OCI-LY7 (cell line): Measurements from ENCODE around the gene MPV17L2. TPM values are rescaled to one million over a fixed set of nuclear protein-coding genes. Genes with fewer than 3 reads are reported as not detected.

Source experiments
- BruUV-seq: library from RNA; stranded (reverse); fragments of 400-500 nt; replicated peaks from 2 replicates; lab custom pipeline; 2021; lab: Mats Ljungman, UMichigan
- CTCF ChIA-PET: fragments of 300-600 bp; sonication (Branson Sonifier 250); formaldehyde crosslinking; loops from one replicate; lab custom pipeline; 2022; ENCODE audit warnings: antibody characterized with exemption; ENCODE audit not compliant: unreplicated experiment; lab: Charles Lee
- POLR2A ChIA-PET: fragments of 300-600 bp; sonication (Branson Sonifier 250); formaldehyde crosslinking; loops from one replicate; lab custom pipeline; 2022; ENCODE audit warnings: antibody characterized with exemption; lab: Charles Lee
- DNase-seq: peaks from one replicate; pipeline ENCODE4 v3.0.0-alpha.2; 2015; ENCODE audit warnings: low spot score
- H2AFZ ChIP-seq: fragments of 200-600 bp; sonication (generic), shearing (Covaris generic); 2 replicates; pipeline ENCODE4 v1.6.1; 2014; ENCODE audit warnings: mild to moderate bottlenecking, antibody characterized with exemption, low read length, moderate library complexity
- H3K27ac ChIP-seq: fragments of 200-600 bp; sonication (generic); 2 replicates; pipeline ENCODE4 v1.5.1; 2014; ENCODE audit warnings: mixed run types, low read depth, mild to moderate bottlenecking, moderate library complexity, low read length, inconsistent platforms; ENCODE audit not compliant: poor library complexity, severe bottlenecking
- H3K36me3 ChIP-seq: fragments of 200-600 bp; sonication (generic); 2 replicates; pipeline ENCODE4 v1.6.1; 2014; ENCODE audit warnings: mild to moderate bottlenecking, antibody characterized with exemption, low read length, moderate library complexity, mixed read lengths; ENCODE audit not compliant: insufficient read depth
- H3K4me1 ChIP-seq: fragments of 200-600 bp; sonication (generic); 2 replicates; pipeline ENCODE4 v1.5.1; 2014; ENCODE audit warnings: mild to moderate bottlenecking, low read length; ENCODE audit not compliant: insufficient read depth, poor library complexity, severe bottlenecking
- H3K4me2 ChIP-seq: fragments of 200-600 bp; sonication (generic); 2 replicates; pipeline ENCODE4 v1.6.1; 2014; ENCODE audit warnings: mild to moderate bottlenecking, low read length
- H3K4me3 ChIP-seq: fragments of 200-600 bp; sonication (generic); 2 replicates; pipeline ENCODE4 v1.5.1; 2014; ENCODE audit warnings: mild to moderate bottlenecking, low read depth, low read length; ENCODE audit not compliant: poor library complexity, severe bottlenecking
- H3K79me2 ChIP-seq: fragments of 200-600 bp; sonication (generic); 2 replicates; pipeline ENCODE4 v1.6.1; 2016; ENCODE audit warnings: low read depth, mild to moderate bottlenecking, low read length, moderate library complexity, mixed read lengths; ENCODE audit not compliant: insufficient read depth
- H3K9me2 ChIP-seq: fragments of 200-600 bp; sonication (generic); 2 replicates; pipeline ENCODE4 v1.6.1; 2016; ENCODE audit warnings: mild to moderate bottlenecking, low read length, mixed read lengths; ENCODE audit not compliant: insufficient read depth
- H3K9me3 ChIP-seq: fragments of 200-600 bp; sonication (generic); 2 replicates; pipeline ENCODE4 v1.6.1; 2014; ENCODE audit warnings: mild to moderate bottlenecking, mixed run types, low read length, mixed read lengths
- H4K20me1 ChIP-seq: fragments of 200-600 bp; sonication (generic); 2 replicates; pipeline ENCODE4 v1.6.1; 2014; ENCODE audit warnings: mild to moderate bottlenecking, antibody characterized with exemption, low read length, moderate library complexity, mixed read lengths; ENCODE audit not compliant: insufficient read depth
- CTCF ChIP-seq: fragments of 200-600 bp; sonication (generic); conservative IDR thresholded peaks from 2 replicates; pipeline ENCODE4 v1.5.1; 2014; ENCODE audit warnings: mild to moderate bottlenecking, antibody characterized with exemption, low read length, moderate library complexity, mixed read lengths
- EZH2phosphoT487 ChIP-seq: fragments of 200-600 bp; sonication (generic); IDR thresholded peaks from 2 replicates; pipeline ENCODE4 v1.6.1; 2018; ENCODE audit warnings: low read depth, borderline replicate concordance, mild to moderate bottlenecking, mixed run types, antibody characterized with exemption, low read length, moderate library complexity, mixed read lengths
- intact Hi-C: fragments of 100-400 bp; cut with micrococcal nuclease; formaldehyde crosslinking; loops from one replicate; pipeline ENCODE4 v1.10.0; 2022; ENCODE audit not compliant: unreplicated experiment
- total RNA-seq, 2 experiments: library from RNA; depleted of rRNA in 1 of 2; stranded (reverse); fragments of >200 nt in 1 of 2; shearing (Covaris generic) in 1 of 2; gene quantifications; 2 replicates each; pipeline ENCODE4 v1.2.3, GENCODE V29; 2014 to 2022

MPV17L2 gene
- total RNA-seq, 2 experiments from 2014 or later: 22.6 to 23.7 TPM

GRCh38 chr19:18227781-18228271 is 34.8 kb downstream of the MPV17L2 start:
- CTCF ChIA-PET: no interaction called here
- intact Hi-C loops: loop anchor here (2.0 kb wide), 1 partner anchor 23 kb away; no protein-coding TSS in a partner anchor
- no TSS peak for BruUV-seq

GRCh38 chr19:18229474-18229873 is 36.5 kb downstream of the MPV17L2 start:
- H3K4me1 ChIP-seq: peaks cover 64% of the 10 kb centered on the region
- H3K36me3 ChIP-seq: no peaks in the 10 kb centered on the region
- H3K4me2 ChIP-seq: no peak overlapping the region
- BruUV-seq: no TSS peak
- H3K9me2 ChIP-seq: no peaks in the 10 kb centered on the region
- CTCF ChIA-PET: no interaction called here
- no peak for DNase-seq
- H3K9me3 ChIP-seq: no peaks in the 10 kb centered on the region
- no peaks in the 10 kb centered on the region for H4K20me1 ChIP-seq
- no peak overlapping the region for H3K27ac ChIP-seq
- POLR2A ChIA-PET: interaction anchor here (0.7 kb wide), 1 partner anchor 14 kb away, joined by 3 read pairs; no protein-coding TSS in a partner anchor
- no peaks in the 10 kb centered on the region for H3K79me2 ChIP-seq
- H3K4me3 ChIP-seq: no peak overlapping the region
- no peak overlapping the region for H2AFZ ChIP-seq
- intact Hi-C loops: loop anchor here (2.0 kb wide), 1 partner anchor 21 kb away; no protein-coding TSS in a partner anchor
- peak; percentile 76 for TF ChIP-seq CTCF
- TF ChIP-seq EZH2phosphoT487: no peak

More at GRCh38 chr19:18227781-18228271, 34.8 kb downstream of the MPV17L2 start:
- H3K4me3 ChIP-seq: no peak overlapping the region
- TF ChIP-seq EZH2phosphoT487 (no peak), CTCF (no peak)
- no peaks in the 10 kb centered on the region for H3K9me2 ChIP-seq
- H3K27ac ChIP-seq: peak overlapping the region; percentile 16
- no peaks in the 10 kb centered on the region for H4K20me1 ChIP-seq
- H3K79me2 ChIP-seq: no peaks in the 10 kb centered on the region
- no peaks in the 10 kb centered on the region for H3K36me3 ChIP-seq
- POLR2A ChIA-PET: no interaction called here
- H3K9me3 ChIP-seq: no peaks in the 10 kb centered on the region
- peak overlapping the region; percentile 55 for H3K4me2 ChIP-seq
- DNase-seq: peak; percentile 67
- no peak overlapping the region for H2AFZ ChIP-seq
- H3K4me1 ChIP-seq: peaks cover 68% of the 10 kb centered on the region

GRCh38 chr19:18229915-18230314 is 36.9 kb downstream of the MPV17L2 start:
- TF ChIP-seq EZH2phosphoT487 (no peak), CTCF (no peak)

More at GRCh38 chr19:18229915-18230314, 36.9 kb downstream of the MPV17L2 start:
- Histone ChIP-seq H3K79me2 (no peaks in the 10 kb centered on the region), H3K9me3 (no peaks in the 10 kb centered on the region), H3K4me3 (no peak overlapping the region), H3K36me3 (no peaks in the 10 kb centered on the region), H4K20me1 (no peaks in the 10 kb centered on the region), H3K4me1 (peaks cover 60% of the 10 kb centered on the region), H3K27ac (no peak overlapping the region), H2AFZ (no peak overlapping the region), H3K4me2 (no peak overlapping the region), H3K9me2 (no peaks in the 10 kb centered on the region)
- no peak for DNase-seq
- BruUV-seq: no TSS peak
- ChIA-PET POLR2A (no interaction called here), CTCF (no interaction called here)
- intact Hi-C loops: loop anchor here (2.0 kb wide), 1 partner anchor 21 kb away; no protein-coding TSS in a partner anchor
